Activated T-cell treated with anti-CD3 and anti-CD28 coated beads for 1 hour (primary cell): ENCODE measurements around the gene CD33.
"Not testable (repeated sequence)": the region's sequence is repeated elsewhere in the genome, so short reads cannot be mapped to it uniquely, and the experiment has no call there.

Experiments used
- DNase-seq: peaks from one replicate; pipeline ENCODE4 v3.0.0-alpha.2; 2020; ENCODE audit warnings: low read depth

The CD33 gene

GRCh38 chr19:51210874-51211361 is 14.0 kb upstream of the CD33 start:
- DNase-seq: not testable (repeated sequence)

GRCh38 chr19:51211833-51212232 is 13.0 kb upstream of the CD33 start:
- DNase-seq: no peak

- no peak for DNase-seq
Observed at GRCh38 chr19:51219307-51219706, 5.6 kb upstream of the CD33 start.

GRCh38 chr19:51219971-51220370 is 4.9 kb upstream of the CD33 start:
- DNase-seq: no peak

GRCh38 chr19:51220996-51221395 is 3.9 kb upstream of the CD33 start:
- no peak for DNase-seq

GRCh38 chr19:51224163-51224641 is 678 bp upstream of the CD33 start:
- no peak for DNase-seq

GRCh38 chr19:51226067-51226466 is 1.2 kb downstream of the CD33 start:
- DNase-seq: no peak

GRCh38 chr19:51227326-51227725 is 2.4 kb downstream of the CD33 start:
- DNase-seq: no peak

GRCh38 chr19:51227966-51228365 is 3.1 kb downstream of the CD33 start:
- DNase-seq: no peak

- DNase-seq: no peak
Observed at GRCh38 chr19:51240866-51241265, 16.0 kb downstream of the CD33 start.

GRCh38 chr19:51242881-51243630 is 18.2 kb downstream of the CD33 start:
- no peak for DNase-seq

- no peak for DNase-seq
Observed at GRCh38 chr19:51246164-51246552, 21.3 kb downstream of the CD33 start.

GRCh38 chr19:51247972-51248590 is 23.2 kb downstream of the CD33 start:
- no peak for DNase-seq

GRCh38 chr19:51250786-51251467 is 26.0 kb downstream of the CD33 start, which contains the start of gene SIGLECL1:
Gene SIGLECL1 (plus strand): TSS chr19:51251080. CDS start chr19:51264073, 12,993 bp downstream.
- DNase-seq: no peak

GRCh38 chr19:51251468-51251820 is 26.6 kb downstream of the CD33 start:
- no peak for DNase-seq

GRCh38 chr19:51252306-51253079 is 27.6 kb downstream of the CD33 start:
- no peak for DNase-seq

- DNase-seq: no peak
Observed at GRCh38 chr19:51253088-51253806, 28.4 kb downstream of the CD33 start.

GRCh38 chr19:51256155-51256625 is 31.3 kb downstream of the CD33 start:
- DNase-seq: no peak

- no peak for DNase-seq
Observed at GRCh38 chr19:51257471-51257870, 32.6 kb downstream of the CD33 start.

- no peak for DNase-seq
Observed at GRCh38 chr19:51258165-51259160, 33.6 kb downstream of the CD33 start.
